GM21526 (cell line): ENCODE measurements around the gene C1GALT1C1L.
"Not testable (repeated sequence)": the region's sequence is repeated elsewhere in the genome, so short reads cannot be mapped to it uniquely, and the experiment has no call there.

Source experiments
- ATAC-seq: cut with Tn5 transposase; IDR thresholded peaks from one replicate; pipeline ENCODE4 v1.9.1; 2021; ENCODE audit warnings: moderate library complexity; ENCODE audit not compliant: unreplicated experiment, low FRiP score

Gene C1GALT1C1L

DNA sequence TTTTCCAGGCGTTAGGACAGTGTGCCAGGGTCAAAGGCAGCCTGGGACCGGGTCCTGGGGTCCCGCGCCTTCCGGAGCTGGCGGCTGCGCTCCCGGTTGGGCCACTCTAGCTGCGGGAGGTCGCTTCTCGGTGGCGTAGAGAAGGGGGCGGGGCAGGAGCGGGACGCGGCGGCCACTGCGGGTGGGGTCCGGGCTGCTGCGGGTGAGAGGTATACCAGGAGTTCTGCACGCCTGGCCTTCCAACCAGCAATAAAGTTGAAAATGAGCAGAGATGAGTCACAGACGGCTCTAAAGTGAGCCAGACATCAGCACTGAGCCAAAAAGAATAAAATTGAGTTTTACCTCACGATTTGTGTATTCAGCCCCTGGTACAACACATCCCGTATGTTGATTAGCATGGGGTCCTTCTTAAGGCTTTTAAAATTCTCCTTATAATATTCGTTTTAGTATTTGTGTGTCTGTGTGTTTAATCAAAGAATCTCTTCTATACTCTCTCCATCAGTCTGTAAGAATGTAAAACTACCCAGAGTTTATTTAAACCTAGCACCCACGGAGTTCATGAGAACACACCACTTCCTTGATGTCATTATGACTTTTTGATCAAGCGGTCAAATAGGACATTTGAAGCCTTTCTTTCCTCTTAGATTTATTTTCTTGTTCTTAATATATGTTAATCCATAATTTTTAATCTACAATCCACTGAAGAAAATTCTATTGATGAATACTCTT lies at the start of gene C1GALT1C1L:
TSS of gene C1GALT1C1L (minus strand) at position 108 of the 729 bp plus-strand sequence. CDS start at position 1, 107 bp downstream.
- ATAC-seq = no peak

DNA sequence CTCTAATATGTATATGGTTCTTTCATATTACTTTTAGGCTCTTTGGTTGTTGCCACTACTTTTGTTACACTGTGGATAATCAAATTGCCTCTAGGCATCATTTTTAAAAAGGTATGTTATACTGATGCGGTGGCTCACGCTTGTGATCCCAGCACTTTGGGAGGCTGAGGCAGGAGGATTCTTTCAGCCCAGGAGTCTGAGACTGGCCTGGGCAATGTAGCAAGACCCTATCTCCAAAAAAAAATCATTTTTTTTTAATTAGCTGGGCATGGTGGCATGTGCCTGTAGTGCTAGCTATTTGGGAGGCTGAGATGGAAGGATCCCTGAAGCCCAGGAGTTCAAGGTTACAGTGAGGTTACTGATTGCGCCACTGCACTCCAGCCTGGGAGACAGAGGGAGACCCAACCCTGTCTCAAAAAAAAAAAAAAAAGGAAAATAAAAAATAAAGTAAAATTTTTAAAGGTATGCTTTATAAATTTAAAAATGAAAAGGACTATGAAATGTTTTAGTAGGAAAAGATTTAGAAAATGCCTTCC lies 49.5 kb upstream of the C1GALT1C1L start:
- ATAC-seq = no peak

DNA sequence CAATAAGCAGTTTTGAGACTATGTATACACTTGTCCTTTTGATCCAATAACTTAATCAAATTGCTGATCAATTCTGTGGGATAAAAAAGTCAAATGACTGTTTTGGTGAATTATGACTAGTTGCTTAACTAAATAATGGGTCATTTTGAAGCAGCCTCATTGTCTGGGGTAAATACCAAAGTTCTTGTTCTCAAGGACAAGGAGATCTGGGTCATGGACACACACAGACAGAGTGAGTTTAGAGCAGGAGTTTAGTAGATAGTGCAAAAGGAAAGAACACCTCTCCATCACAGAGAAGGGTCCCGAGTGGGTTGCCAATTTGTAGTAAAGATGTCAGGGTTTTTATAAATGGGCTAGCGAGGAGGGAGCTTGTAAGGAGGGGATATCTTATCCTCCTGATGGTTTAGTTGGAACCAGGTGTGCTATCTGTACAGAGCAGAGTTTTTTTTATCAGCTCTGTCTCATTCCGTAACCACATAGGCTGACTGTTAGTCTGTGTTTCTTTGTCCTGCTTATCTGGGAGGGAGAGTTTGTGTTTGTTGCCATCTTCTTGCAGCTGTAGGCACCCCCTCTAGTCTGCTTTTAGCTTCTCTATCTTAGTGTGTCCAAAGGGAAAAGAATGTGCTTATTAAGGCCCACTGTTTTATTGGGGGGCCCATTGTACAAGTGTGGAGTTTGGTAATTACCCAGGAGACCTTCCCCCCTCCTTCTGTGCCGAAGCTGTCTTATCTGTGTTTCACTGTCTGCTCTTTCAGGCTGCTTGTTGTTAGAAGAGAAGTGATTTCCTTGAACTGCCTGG lies 48.7 kb upstream of the C1GALT1C1L start:
- no peak for ATAC-seq

DNA sequence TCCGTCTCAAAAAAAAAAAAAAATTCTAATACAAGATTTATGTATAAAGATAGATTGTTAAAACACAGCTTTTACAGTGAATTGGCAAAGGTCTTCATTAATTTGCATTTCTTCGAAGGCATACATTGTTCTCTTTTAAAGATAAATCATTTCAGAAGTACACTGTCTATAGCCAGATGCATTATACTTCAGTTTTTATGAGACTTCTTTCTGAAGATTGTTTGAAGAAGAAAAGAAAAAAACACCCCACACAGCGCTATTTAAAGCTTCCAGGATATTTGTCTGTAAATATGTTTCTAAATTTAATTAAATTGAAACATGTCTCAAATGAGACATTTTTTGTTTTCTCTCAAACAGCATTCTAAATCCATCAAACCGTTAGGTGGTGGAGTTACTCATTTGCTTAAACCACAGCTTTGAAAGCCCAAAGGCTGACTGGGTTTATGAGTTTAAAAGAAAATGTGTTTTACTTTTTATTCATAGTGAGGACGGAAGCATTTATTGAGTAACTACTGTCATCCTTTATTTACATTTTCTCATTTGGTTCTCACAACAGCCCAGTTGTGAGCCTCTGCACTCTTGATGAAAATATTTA lies 42.4 kb upstream of the C1GALT1C1L start:
- ATAC-seq = peak; percentile 64

DNA sequence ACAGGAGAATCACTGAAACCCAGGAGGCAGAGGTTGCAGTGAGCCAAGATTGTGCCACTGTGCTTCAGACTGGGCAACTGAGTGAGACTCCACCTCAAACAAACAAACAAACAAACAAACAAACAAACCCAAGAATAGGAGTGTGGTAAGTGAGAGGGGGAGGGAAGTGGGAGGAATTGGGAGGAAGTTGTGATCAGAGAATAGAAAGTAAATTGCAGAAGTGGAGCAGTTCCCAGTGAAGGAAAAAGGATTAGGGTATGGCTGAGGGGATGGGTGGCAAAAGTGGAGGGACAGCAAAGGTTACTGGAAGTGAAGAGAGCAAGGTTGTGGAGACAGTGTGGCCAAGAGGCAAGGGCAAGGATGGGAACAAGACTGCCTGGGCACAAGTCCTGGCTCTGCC lies 41.1 kb upstream of the C1GALT1C1L start:
- no peak for ATAC-seq

DNA sequence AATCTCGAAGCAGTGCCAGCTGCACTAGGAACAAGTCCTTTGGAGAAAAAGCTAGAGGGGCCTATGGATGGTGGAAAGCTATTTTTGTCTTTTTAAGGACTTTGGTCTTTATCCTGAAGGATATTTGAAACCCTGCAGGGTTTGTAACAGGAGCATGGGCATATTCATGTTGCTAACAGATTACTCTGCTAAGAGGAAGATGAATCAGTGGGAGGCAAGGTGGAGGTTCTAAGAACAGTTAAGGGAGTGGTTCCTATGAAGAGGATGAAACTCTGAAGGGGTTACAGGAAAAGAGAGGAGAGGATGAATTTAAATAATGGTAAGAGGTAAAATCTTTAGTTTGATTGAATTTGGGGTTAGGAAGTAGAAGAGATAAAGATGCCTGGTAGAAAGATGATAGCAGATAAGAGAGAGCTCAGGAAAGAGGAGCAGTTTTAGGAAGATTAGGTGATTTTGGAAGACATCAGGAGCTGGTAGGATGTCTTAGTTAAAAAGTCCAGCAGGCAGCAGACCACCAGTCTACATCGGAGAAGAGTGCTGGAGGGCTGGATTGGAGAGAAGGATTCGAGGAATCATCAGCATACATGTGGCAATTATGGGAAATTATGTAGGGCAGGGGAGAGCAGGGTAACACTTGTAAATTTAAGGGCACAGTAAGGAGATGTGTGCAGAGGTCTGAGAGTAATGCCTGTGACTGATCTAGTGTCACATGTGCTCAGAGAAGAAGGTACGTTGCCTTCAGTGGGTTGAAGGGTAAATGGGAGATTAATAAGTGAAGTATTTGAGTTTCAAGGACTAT lies 39.3 kb upstream of the C1GALT1C1L start:
- no peak for ATAC-seq

DNA sequence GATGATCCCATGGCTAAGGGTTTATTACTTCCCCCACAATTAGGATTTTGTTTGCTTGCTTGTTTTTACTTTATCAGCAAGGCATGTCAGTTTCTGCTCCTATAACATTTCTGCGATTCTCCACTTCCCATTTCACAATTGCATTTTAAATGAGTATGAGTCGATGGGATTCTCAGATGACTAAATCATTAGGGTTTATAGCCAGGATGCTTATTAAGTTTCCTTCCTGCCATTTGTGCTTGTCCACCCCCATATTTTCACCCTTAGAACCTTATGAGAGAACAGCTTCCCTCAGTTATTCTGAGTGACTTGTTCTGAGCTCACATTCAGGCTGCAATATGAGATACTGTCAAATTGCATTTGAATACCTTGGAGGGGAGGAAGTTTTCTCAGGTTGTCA lies 37.9 kb upstream of the C1GALT1C1L start:
- ATAC-seq = no peak

DNA sequence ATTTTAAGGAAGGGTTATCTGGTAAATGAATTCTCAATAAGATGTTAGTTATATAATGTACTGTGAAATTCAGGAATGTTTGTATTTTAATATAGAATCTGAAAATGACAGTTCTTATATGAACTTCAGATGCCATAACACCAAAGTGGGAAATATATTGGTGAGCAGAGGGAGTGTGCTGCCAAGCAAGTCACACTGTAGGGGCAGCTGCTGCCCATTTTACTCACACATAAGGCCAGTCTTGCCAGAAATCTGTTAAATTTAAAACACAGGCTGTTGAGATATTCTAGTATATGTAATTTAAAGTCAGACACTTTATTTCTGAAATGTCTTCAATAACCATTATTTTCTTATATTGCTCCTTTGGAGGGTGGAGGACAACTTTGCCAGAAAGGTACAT lies 34.6 kb upstream of the C1GALT1C1L start:
- ATAC-seq = no peak

DNA sequence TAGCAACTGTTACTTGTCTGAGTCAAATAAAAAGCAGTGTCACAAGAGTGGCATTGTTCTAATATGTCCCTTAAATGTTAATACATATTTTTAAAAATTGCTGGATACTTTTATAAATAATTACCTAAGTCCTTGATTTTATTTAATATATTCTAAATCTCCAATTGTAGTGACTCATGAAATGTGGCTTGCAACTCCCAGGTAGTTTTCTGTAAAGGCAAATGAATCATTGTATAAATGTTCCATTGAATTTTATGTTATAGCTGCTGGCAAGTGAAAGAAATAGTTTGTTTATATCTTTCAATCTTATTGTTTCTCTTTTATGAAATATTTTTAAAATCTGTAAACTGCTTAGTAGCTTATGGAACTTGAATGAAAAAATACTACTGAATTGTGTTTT lies 32.7 kb upstream of the C1GALT1C1L start:
- ATAC-seq = no peak

DNA sequence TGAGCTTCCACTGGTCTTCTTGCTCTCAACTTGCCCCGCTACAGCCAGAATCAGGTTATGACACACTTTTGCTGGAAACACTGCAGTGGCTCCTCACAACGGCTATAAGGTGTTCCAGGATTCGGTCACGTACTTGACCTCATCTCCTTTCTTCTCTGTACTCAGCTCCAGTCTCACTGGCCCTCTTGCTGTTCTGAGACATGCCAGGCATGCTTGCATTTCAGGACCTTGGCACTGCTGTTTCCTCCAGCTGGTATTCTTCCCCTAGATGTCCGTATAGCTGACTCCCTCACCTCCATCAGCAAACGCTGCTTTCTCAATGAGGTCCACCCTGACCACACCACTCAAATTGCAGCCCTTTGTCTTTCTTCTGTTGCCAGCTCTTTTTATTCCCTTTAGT lies 31.9 kb upstream of the C1GALT1C1L start:
- ATAC-seq = no peak

DNA sequence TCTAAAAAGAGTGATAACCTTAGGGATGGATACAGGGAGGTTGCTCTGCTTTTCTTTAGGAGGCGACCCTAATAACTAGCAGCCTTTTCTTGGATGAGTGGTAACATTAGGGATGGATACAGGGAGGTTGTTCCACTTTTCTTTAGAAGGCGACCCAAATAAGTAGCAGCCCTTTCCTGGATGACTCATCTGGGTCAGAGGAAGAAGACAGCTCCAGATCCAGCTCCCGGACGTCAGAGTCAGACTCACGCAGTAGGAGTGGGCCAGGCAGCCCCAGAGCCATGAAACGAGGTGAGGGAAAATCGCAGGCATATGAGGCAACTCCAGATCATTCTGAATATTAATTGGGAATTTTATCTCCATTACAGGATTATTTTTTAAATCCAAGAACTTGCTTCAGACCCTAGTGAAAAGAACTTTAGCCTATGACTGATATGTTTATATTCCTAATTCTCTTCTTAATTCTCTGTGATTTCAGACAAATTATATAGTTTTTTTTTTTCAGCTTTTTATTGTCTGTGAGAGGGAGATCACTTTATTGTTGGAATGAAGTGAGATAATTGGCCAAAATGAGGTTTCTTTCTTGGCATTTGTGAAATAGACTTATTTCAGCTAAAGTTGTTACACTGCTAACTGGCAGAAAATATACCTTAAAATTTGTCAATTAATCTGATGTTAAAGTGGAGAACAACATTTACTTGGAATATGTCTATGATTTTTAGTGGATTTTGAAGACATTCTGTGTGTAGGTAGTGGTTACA lies 31.2 kb upstream of the C1GALT1C1L start:
- no peak for ATAC-seq

DNA sequence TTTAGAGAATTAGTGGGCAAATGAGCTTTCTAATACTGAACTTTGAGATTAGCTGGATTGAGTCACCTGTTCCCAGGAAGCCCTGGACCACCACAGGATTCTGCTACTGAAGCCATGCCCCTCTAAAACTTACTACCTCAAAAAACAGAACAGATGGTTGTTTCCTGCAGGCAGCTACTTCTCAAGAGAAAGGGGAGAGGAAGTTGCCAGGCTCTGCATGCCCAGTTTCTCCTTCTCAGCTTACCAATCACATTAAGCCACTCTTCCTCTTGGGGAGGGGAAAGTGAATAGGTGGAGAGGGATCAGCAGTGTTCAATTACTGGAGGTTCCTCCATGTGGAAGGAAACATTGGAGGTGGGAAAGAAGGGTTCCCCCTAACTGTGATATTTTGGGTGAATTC lies 24.9 kb upstream of the C1GALT1C1L start:
- ATAC-seq = no peak

DNA sequence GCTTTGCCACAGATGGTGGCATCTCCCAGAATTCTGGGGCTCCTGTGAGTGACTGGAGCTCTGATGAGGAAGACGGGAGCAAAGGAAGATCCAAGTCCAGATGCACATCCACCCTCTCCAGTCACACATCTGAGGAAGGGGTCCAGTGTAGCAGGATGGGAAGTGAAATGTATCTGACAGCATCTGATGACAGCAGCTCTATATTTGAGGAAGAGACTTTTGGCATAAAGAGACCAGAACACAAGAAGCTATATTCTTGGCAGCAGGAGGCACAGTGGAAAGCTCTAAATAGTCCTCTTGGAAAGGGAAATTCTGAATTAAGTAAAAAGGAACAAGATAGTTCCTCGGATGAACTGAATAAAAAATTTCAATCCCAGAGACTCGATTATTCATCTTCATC lies 23.5 kb upstream of the C1GALT1C1L start:
- no peak for ATAC-seq

DNA sequence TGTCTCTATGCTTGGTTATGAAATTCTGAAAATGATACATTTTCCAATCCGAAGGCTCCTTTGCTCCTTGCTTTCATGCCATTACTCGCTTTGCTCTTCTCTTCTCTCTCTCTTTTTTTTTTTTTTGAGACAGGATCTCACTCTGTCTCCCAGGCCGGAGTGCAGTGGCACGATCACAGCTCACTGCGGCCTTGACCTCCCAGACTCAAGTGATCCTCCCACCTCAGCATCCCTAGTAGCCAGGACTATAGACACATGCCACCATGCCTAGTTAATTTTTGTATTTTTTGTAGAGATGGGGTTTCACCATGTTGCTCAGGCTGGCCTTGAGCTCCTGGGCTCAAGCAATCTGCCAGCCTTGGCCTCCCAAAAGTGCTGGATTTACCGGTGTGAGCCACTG lies 21.9 kb upstream of the C1GALT1C1L start:
- not testable (repeated sequence) for ATAC-seq

DNA sequence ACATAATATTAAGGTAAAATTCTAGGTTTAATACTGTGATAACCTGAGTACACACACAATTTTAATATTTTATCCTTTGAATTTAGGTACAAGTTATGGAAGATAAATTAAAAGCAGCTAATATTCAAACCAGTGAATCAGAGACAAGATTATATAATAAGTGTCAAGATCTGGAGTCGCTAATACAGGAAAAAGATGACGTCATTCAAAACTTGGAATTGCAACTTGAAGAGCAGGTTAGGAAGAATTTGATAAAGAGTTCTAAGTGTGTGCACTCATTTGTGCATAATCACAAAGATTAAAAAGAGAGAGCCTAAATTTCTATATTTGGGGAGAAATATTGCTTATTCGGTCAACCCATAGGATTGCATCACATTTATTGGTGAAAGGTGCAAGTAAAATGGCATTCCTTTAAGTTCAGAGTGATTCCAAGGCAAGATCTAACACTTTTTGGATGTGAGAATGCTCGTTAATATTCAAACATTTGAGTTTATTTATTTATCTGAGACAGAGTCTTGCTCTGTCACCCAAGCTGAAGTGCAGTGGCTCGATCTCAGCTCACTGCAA lies 16.3 kb upstream of the C1GALT1C1L start:
- ATAC-seq = no peak

DNA sequence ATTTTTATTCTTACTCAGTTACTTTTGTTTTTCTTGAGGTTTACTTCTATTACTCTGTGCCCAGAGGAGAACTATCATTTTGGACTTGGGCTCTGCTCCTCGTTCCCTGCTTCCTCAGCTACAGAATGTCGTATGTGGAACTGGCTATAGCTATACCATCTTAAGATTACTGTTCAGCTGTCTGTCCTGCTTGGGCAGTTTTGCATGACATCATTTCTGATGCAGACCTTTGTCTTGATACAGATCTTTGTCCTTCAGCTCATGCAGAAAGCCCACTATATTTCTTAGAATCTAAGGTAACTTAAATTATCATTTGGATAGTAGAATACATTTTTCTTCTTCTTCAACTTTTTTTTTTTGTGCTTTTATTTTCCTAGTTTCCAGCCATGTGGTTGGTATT lies 13.8 kb upstream of the C1GALT1C1L start:
- no peak for ATAC-seq

DNA sequence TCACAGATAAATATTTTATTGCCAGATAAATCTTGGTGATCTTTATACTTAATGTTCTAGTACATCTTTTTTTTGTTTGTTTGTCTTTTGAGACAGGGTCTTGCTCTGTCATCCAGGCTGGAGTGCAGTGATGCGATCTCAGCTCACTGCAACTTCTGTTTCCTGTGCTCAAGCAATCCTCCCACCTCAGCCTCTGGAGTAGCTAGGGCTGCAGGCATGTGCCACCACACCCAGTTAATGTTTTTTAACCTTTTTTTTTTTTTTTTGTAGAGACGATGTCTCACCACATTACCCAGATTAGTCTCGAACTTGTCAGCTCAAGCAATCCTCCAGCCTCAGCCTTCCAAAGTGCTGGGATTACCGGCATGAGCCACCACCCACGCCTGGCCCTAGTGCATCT lies 9.1 kb upstream of the C1GALT1C1L start:
- no peak for ATAC-seq

DNA sequence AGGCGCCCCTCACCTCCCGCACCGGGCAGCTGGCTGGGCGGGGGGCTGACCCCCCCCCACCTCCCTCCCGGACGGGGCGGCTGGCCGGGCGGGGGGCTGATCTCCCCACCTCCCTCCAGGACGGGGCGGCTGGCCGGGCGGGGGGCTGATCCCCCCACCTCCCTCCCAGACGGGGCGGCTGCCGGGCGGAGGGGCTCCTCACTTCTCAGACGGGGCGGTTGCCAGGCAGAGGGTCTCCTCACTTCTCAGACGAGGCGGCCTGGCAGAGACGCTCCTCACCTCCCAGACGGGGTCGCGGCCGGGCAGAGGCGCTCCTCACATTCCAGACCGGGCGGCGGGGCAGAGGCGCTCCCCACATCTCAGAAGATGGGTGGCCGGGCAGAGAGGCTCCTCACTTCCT lies 1.6 kb upstream of the C1GALT1C1L start:
- not testable (repeated sequence) for ATAC-seq

DNA sequence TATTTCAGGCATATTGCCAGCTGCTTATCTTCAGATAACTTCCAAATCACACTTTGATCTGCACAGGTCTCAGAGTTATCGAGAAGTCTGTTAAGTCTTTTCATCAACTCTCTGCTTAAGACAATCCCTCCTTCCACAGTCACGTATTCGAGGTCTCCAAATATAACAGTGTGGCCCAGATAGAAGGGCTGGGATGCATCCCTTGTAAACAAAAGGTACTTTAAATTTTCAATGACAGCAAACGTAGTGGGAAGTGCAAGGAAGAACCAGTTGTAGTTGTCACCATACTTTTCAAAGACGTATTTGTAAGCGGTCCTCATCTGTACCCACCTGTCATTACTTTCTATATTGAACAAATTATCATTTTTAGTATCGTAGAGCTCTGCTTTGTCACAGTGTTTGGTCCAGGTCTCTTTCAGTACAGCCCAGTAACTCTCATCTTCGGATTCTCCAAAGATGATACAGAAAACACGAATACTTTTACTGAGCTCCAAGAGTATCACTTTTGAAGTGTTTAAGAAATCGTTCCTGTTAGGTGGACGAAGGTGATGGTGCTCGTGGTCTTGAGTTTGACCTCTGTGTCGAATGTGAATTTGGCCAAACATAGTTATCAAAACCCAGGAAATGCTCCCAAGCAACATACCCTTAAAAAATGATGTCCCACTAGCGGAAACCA lies 445 bp downstream of the C1GALT1C1L start:
- ATAC-seq = no peak
